NCI-H2107 treated with DMSO at 0.1 percent for 48 hours (cell line): ENCODE data around the gene HSPA12A.

Experiments
- DNase-seq: peaks from one replicate; lab custom pipeline; 2025; ENCODE audit not compliant: unreplicated experiment; lab: John Stamatoyannopoulos, UW

Gene HSPA12A

GRCh38 chr10:116694243-116694926 is 48.0 kb downstream of the HSPA12A start:
- no peak for DNase-seq

GRCh38 chr10:116692225-116692624 is 50.1 kb downstream of the HSPA12A start:
- no peak for DNase-seq

DNA sequence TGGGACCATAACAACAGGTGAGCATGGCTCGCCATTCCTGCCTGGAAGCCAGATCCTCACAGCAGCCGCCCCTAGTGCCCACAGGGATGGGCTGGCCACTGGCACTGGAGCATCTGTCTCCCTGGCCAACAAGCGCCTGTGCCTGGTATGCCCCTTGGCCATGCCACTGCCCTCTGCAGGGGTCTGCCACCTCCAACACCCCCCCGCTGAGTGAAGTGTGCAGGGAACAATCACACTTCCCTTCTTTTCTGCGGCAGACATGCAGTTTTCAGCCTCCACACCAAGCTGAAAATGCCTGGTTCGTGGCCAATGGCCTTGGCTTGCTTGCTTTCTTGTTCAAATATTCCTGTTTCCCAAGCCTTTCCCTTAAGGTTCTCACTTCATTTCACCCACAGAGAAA is 50.7 kb downstream of the HSPA12A start:
- no peak for DNase-seq

DNA sequence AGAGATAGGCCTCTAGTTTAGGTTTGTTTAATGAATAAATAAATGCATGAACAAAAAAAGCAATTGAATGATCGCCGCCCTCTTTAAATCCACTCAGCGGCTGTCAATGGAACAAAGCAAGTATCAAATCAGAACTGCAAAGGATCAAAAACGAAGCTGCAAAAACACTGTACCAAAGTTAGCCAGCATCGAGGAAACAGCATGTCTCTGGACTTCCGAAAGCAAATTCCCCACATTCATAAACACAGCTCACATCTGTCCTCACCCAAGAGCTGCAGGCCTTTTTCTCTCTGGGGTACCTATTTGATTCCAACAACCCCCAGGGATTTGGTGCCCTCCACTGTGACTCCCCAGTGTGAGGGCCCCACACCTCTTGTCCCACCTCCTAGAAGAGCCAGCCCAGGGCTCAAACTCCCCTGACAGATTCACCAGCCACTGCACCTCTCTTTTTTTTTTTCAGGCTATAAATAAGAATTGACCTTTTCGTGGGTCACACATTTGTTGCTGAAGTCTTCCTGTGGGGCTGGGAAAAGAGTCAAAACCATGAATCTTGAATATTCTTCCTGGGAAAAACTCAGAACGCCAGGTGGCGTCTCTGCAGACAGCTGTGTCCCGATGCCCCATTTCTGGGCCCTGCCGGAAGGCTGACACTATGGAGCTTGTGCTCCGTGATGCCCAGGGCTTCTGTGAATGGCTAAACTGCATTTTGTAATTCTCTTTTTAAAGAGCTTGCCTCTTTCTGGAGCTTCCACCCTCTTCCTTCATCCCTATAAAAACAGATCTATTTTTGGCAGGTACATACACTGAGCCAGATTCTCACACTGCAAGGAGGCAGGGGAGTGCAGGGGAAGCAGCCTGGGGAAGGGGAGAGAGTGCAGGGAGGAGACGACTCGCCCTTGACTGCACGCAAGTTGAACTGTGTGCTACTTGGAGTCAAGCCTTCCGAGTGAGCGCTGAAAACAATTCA is 51.7 kb downstream of the HSPA12A start:
- no peak for DNase-seq

GRCh38 chr10:116689744-116690143 is 52.6 kb downstream of the HSPA12A start:
- no peak for DNase-seq

DNA sequence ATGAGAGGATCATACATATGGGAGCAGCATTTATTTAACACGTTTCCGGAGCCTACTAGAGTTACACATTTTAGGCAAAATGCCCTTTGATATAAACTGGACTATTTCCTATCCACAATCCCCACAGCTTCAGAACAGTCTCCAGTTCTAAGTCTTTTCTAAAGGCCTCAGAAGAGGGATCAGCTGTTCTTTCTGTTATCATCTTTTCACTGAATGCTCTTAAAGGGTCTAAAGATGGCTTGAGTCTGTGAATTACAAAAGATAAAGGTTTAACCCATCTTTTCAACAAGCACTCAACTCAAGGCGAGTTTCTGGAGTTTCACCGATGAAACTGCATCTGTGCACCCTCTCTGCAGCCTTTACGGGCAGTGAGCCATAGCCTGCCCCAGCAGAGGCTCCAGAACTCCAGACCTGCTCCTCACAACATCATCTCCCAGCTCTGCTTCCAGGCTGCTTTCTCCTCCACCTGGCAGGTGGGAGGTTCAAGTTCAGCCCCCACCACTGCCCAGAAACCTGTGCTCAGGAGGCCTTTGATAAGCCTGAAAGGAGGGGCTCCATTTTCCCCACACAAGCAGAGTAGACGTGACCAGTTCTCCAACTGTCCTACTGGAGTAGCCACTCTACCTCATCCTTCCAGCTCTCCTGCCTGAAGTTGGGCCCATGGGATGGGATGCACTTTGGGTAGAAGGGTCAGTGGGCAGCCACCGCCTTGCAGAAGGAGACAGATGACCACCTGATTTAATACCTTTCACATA is 53.4 kb downstream of the HSPA12A start:
- no peak for DNase-seq

GRCh38 chr10:116688241-116688711 is 54.1 kb downstream of the HSPA12A start:
- no peak for DNase-seq

DNA sequence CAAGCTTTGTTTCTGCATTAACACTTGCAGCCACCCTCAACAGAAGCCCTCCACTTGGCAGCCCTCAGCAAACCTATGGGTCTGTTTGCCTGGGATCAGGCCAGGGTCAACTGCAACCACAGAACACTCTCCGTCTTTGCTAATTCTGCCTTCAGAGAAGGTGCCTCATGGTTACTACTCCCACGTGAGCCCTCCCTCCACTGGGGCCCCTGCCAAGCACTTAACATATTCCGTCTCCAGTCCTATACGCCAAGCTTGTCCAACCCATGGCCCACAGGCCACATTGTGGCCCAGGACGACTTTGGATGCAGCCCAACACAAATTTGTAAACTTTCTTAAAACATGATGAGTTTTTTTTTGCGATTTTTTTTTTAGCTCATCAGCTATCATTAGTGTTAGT is 54.7 kb downstream of the HSPA12A start:
- no peak for DNase-seq

DNA sequence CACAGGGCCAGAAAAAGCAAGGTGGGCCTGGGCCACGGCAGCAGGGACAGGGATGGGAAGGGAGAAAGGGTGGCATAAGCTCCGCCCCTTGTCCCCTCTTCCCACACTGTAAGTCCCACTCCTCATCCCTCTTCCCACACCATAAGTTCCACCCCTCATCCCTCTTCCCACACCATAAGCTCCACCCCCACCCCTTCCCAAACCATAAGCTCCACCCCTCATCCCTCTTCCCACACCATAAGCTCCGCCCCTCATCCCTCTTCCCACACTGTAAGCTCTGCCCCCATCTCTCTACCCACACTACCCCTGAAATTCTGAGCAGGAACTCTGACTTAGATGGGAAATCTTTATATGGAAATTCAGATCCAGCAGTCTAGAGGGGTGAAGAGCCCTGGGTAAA is 55.7 kb downstream of the HSPA12A start:
- no peak for DNase-seq

DNA sequence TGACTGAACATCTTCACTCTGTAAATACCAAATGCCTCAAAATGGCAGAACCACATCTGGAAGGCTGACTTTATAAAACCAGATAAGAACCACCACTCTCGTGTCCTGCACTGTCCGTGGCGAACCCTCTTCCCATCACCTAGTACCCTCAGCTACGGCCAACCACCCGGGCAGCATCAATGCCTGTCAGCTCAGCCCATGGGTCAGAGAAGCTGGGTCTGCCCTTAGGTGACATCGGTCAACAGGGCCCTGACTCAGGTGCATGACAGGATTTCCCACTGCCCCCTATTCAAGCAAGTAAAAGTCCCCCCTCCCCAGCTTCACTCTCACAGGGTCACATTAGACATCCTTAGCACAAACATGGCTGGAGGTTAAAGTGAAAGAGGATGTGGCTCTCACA is 56.6 kb downstream of the HSPA12A start:
- DNase-seq, result no peak

- DNase-seq, result no peak
Measured at GRCh38 chr10:116684781-116685180, 57.6 kb downstream of the HSPA12A start.

GRCh38 chr10:116683821-116684220 is 58.5 kb downstream of the HSPA12A start:
- DNase-seq, result no peak

DNA sequence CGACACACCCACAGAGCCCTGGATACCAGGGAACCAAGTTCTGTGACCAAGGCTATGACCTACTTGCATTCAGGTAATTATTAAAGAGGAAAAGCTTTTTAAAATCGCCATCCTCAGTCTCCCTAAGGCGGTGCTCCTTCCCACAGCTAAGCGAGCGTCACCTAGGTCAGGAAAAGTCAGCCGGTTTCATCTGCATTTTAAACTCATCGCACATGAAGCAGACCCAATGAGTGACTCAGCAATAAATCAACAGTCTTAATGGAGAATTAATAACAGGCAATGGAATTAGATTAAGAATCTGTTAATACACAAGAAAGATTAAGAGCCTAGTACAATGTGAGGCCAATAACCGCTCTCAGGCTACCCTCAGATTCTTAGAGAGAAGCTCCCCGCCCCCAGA is 59.2 kb downstream of the HSPA12A start:
- DNase-seq, result no peak

- no peak for DNase-seq
Measured at GRCh38 chr10:116679351-116679750, 63.0 kb downstream of the HSPA12A start.

DNA sequence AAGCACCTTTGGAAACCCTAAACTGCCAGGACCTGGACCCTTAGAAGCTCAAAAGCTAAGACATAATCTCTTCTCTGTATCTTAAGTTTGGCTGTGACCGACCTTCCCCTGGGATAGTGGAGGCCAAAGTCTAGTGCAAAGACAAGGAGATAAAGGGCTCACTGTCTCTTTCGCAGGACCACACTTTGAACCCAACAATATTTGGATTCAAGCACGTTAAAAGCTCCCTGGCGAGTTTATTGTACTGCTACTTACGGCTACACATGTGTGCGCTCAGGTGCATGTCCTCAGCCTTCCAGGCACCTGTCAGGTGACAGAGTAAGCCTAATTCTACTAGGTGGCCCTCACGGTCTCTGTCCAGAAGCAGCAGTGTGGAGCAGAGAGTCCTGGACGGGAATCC is 65.7 kb downstream of the HSPA12A start:
- no peak for DNase-seq

- no peak for DNase-seq
Measured at GRCh38 chr10:116676118-116676517, 66.2 kb downstream of the HSPA12A start.

- DNase-seq, result no peak
Measured at GRCh38 chr10:116674901-116675423, 67.4 kb downstream of the HSPA12A start.

- no peak for DNase-seq
Measured at GRCh38 chr10:116673866-116674265, 68.5 kb downstream of the HSPA12A start.

DNA sequence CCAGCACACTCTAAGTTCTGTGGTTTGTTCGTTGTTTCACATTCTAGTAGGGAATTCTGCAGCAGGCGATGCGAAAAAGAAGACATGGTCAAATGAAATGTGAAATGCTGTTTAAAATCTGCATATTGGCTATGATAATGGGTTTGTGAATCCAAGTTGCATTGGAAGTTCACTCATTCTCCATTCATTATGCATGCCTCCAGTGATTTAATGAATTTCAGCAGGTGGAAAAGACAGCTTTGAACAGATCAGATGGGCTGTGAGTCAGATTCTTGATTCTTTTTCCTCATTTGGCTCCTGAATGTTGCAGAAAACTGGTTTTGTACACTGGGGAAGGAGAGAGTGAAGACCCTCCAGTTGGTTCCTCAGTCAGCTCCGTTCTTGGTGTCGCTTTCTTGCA is 69.5 kb downstream of the HSPA12A start:
- DNase-seq, result no peak

DNA sequence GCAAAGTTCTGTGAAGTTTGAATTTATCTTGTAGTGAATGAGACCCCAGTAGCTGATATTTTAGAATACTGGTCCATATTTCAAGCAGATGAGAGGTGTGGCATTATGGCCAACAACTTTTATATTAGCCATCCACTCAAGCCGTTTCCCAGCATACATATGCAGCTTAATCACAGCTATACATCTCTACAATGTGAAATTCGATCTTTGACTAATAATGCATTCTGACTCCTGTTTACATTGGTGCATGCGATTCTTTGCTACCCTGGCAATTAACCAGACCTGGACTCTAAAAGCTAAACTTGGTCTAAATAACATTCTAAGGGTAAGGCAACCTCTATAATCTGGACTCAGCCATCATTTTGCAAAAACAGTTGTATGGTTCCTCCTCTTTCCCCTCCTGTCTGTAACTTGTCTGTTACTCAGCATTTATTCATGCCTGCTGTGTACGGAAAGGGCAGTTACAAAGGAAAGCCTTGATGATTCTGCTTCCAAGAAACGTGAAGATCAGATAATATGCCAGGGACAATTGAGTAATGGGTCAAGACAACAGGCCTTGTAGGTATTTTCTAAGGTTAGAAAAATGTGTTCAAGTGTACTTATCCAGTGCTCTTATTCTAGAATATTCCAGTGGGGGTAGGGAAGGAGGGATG is 71.0 kb downstream of the HSPA12A start:
- DNase-seq, result no peak

- DNase-seq, result no peak
Measured at GRCh38 chr10:116670706-116671105, 71.7 kb downstream of the HSPA12A start.
